Activated CD4-positive, alpha-beta T cell treated with anti-CD3 and anti-CD28 coated beads for 4 hours (primary cell): ENCODE data around the gene VPS52.

Source experiments
- DNase-seq, 2 donors: peaks; one replicate each; pipeline ENCODE4 v3.0.0-alpha.2; 2020

Gene VPS52, protein sequence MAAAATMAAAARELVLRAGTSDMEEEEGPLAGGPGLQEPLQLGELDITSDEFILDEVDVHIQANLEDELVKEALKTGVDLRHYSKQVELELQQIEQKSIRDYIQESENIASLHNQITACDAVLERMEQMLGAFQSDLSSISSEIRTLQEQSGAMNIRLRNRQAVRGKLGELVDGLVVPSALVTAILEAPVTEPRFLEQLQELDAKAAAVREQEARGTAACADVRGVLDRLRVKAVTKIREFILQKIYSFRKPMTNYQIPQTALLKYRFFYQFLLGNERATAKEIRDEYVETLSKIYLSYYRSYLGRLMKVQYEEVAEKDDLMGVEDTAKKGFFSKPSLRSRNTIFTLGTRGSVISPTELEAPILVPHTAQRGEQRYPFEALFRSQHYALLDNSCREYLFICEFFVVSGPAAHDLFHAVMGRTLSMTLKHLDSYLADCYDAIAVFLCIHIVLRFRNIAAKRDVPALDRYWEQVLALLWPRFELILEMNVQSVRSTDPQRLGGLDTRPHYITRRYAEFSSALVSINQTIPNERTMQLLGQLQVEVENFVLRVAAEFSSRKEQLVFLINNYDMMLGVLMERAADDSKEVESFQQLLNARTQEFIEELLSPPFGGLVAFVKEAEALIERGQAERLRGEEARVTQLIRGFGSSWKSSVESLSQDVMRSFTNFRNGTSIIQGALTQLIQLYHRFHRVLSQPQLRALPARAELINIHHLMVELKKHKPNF

DNA sequence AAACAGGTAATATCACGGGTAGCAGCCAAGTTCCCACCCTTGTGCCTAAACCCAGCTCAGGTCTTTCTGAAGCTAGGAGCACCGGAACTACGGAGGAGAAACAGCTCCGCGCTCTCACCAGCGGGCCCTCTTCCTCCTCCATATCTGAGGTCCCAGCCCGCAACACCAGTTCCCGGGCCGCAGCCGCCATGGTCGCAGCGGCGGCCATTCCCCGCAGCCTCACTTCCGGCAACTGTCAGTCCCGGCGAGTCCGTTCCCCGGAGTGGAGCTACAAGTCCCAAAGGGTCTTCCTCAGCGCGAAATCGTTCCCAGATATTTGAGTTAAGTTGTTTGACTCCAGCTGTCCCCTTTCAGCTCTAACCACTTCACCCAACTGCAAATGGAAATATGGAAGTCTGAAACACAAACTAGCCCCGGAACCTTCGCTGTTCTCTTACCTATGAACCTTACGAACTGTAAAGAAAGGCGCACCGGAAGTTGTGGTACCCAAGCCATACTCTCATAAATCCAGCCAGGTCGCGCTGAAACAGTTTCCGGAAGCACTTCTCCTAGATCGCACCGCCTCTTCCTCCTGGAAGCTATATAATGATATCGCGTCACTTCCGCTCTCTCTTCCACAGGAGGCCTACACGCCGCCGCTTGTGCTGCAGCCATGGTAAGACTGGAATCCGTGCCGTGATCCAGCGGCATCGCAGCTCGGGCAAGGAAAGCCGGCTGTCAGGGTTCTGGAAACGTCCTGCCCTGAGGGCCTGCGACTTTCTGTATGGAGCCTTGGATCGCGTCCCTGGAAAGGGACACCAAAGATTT lies at the start of gene VPS52, which contains the start of gene RPS18:
Gene VPS52 (minus strand): TSS at position 409 of the 807 bp plus-strand sequence. CDS start 201 bp downstream, at position 208.
Gene RPS18 (plus strand): TSS at position 608 of the 807 bp plus-strand sequence. CDS start 45 bp downstream, at position 653.
- DNase-seq: peak; percentile 91 to 94

DNA sequence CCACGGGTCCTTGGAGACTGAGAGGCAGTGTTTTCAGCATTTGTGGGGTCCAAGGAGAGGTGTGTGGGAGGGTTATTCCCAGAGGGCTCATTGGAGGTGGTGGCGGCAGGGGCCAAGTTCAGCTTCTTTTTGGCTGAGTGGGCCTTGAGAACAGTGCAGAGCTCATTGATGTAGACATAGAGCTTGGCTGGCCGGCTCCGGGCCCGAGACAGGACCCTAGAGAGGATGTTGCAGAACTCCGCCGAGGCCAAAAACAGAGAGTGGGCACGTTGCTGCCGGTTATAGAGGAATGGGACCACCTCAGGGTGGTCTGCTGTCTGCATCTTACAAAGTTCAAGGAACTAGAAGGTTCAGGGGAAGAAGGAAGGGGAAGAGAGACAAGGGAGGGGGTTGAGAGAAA lies 49.6 kb upstream of the VPS52 start:
- no peak for DNase-seq

DNA sequence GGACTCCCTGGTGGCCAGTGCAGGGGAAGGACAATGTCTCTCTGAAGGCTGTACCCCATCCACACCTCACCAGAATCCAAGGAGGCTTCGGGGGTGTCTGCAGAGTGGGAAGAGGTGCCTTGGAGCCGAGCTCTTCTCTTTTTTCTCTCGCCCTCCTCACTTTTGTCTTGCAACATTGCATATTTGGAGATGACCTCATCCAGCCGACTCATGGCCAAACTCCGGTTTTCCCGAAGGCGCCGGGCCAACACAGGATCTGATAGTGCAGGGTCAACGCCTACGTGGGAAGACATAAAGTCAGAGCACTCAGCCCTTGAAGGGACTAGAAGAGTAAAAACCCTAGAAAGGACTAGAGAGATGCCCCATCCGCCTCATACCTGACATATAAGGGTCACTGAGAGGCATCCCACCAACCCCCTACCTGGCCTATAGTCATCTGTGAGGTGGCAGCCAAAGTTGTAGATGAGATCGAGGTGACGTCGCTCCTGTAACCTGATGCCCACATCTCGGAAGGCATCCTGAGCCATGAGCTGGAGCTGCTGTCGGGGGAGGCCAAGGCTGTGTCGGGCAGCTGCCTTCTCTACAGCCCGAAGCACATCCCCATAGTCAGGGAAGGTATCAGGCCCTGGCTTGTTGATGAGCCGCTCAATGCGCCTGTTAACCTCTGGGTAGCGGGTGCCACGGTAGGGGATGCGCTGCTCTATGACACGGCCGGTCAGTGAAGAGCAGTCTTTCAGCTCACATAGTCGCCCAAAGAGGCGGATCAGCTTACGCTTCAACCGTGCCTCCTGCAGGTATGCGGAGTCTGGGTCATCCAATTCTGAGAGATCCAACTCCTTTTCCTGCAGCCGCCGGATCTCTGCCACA lies 48.9 kb upstream of the VPS52 start:
- DNase-seq: no peak

DNA sequence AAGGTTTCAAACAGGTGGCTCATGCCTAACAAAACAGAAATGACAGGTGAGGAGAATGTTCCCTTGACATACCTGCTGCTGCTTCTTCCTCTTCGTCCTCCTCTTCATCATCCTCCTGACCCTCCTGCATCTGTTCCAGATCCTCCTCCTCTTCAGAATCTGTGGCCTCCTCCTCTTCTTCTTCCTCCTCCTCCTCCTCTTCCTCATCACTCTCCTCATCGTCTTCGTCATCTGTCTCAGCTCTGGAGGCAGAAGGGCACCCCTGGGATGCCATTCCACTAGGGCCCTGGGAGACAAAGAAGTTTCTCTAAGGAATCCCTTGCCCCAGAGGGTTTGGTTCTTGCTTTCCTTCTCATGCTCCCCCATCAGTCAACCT lies 48.3 kb upstream of the VPS52 start:
- no peak for DNase-seq

DNA sequence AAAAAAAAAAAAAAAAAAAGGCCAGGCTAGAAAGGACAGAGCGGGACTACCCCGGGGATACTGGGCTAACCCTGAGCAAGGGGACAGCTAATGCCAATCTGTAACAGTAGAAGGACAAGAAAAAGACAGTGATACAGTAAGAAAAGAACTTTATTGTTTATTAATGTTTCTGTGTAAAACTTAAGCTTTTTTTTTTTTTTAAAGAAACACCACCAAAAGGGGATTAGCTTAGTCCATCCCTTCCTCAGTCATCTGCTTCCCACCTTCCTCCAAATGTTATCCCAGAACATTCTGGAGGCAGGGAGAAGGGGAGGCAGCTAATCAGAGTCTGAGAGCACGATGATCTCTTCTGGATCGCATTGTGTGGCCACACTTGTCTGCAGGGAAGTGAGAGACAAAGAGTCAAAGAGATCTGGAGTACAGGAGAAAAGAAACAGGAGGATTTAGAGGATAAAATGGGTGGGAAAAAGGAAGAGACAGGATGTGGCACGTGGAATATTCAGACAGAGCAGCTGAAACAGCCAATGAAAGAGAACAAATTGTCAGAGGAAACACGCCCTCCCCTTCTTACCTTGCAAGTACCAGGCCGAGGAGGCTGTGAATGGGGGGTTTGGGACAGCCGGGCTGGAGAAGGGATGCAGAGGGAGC lies 46.9 kb upstream of the VPS52 start:
- DNase-seq: no peak

DNA sequence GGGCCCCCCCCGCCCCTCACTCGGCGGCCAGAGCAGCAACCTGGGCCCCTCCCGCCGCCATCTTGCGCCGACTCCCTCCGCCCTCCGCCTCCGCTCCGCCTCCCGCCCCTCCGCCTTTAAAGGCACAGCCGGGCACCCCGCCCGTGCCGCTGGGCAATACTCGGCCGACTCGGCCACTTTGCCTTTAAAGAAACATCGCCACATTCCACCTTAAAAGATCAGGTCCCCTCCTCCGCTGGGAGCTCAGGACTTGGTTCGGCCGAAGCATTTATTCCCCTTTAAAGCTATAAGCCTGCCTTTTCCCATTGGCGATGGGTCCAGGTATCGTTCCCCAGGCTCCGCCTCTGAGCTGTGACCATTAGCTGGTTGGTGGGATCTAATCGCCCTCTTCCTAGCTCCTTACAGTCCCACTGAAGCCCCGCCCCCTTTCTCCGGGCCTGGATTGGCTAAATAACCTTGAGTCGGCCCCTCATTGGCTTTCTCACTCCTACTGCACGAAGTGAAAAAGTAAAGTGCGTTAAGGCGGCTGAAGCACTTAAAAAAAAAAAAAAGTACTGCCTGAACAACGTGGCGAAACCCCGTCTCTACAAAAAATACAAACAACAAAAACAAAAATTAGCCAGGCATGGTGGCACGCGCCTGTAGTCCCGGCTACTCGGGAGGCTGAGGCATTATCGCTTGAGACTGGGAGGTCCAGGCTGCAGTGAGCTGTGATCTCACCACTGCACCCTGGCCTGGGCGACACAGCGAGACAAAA lies 46.2 kb upstream of the VPS52 start, which contains the start of gene ZBTB22:
Gene ZBTB22 (minus strand): TSS at position 76 of the 757 bp plus-strand sequence. CDS start 828 bp downstream, outside the sequence.
- DNase-seq: peak; percentile 96

DNA sequence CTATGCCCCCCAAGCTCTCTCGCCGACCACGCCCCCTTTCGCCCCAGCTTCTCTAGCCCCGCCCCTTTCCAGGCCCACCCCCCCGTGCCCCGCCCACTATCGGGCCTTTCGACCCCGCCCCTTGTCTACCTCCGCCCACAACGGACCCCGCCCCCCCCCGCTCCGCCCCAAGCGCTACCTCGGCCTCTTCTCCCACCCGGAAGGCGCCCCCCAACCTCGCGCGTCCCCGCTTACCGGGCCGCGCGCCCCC lies 45.7 kb upstream of the VPS52 start:
- no peak for DNase-seq

DNA sequence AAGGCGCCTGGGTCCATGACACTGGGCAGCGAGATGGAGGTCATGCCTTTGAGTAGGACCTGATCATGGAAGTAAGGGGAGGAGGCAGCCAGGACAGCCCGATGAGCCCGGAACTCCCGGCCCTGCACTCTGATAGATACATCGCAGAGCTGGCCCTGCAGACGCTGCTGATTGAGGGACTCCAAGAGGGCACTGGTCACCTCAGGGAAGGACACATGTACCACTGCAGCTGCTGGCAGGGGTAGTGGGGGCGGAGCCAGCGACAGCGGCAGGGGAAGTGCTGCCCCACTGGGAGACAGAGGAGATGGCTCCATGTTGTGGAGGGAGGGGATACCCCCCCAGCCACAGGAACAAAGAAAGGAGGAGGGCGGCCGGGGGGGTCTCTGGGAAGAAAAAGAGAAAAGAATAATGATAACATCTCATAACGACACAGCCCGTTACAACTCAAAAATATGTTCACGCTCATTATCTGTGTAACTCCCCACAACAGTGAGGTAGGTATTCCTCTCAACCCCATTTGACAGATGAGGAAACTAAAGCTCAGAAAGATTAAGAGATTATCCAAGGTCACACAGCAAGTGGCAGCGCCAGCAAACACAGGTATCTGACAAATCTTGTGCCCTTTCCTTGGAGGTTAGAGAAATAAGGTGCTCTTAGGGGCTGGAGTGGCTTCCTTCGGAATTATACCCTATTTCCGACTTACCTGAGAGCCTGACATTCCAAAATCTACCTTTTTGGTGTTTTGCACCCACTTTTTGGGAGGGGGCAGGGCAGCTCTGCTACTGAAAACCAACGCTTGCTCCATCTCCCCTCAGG lies 45.1 kb upstream of the VPS52 start:
- DNase-seq: no peak

DNA sequence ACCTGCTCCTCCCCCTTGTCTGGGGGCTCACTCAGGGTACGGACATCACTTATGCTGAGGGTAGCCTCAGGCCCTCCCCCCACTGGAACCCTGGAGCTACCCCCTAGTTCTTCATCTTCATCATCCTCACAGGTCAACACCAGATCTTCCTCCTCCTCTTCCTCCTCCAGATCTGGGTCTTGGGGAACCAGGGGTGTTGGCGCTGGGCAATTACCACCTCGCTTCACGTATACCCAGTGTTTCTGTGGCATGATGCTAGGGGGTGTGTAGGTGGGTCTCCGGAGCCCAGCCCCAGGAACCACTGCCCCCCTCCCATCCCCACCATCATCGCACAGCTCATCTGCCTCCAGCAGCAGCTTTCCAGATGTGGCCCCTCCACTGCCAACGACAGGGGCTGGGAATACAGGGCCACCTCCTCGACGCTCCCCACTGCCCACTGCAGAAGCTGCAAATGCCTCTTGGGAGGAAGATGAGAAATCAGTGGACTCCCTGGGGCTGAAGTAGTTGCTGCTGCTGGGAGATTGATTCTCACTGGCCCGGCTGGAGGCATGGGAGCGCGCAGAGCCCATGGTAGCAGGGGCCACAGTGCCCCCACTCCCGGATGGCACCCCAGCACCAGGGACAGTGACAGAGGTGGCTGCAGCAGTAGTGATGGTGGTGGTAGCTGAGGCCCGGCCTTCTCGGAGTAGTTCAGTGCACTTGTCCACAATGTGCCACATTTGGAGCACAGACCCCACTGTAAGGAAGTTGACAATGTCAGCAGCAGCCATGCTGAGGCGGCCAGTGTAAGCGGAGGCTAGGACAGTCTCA lies 44.3 kb upstream of the VPS52 start:
- no peak for DNase-seq

DNA sequence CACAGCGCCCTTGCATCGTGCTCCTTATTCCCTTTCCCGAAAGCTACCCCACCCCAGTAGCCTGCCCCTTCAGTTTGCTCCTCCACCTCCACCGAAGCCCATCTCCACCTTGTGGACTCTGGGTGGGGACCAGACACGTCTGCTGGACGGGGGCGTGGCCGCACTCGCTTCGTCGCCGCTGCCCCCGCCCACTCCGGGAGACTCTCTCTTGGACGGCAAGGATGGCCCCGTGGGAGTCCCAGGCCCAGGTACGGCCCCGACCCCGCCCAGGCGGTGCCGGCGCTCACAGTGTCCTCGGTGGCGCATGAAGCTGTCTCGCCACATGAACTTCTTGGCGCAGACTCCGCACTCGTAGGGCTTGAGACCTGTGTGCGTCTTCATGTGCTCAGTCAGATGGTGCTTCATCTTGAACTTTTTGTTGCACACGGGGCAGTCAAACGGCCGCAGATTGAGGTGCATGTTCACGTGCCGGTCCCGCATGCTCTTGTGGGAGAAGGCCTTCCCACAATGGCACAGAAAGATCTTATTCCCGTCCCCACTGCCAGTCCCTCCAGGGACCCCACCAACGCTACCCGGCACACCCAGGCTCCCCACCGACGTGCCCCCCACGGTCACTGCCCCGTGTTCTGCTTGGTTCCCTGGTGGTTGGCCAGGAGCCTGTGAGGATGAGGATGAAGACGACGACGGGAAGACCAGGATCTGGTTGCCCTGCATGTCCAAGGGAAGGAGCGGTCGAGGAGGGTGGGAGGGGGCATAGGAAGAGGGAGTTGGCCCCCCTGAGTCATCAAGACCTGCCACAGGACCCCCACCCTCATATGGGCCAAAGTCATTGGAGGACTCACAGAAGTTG lies 43.5 kb upstream of the VPS52 start:
- DNase-seq: no peak

DNA sequence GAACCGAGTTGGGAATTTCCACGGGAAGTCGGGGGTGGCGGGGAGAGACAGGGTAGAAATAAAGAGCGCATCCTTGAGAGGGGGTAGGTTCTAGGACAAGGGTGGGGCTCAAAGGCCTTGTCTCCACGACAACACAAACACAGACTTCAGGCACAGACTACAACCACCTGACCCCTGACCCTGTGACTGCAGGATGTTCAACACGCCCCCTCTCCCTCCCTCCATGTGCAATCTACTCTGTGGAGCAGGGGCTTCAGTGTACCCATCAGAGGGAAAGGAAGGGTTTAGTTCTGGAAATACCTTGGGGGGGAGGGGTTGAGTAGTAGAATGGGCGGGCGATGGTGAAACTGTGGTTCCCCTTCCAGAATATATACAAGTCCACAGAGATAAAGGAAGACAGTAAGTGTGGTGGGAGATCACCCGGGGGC lies 42.9 kb upstream of the VPS52 start:
- DNase-seq: peak; percentile 74 to 76

DNA sequence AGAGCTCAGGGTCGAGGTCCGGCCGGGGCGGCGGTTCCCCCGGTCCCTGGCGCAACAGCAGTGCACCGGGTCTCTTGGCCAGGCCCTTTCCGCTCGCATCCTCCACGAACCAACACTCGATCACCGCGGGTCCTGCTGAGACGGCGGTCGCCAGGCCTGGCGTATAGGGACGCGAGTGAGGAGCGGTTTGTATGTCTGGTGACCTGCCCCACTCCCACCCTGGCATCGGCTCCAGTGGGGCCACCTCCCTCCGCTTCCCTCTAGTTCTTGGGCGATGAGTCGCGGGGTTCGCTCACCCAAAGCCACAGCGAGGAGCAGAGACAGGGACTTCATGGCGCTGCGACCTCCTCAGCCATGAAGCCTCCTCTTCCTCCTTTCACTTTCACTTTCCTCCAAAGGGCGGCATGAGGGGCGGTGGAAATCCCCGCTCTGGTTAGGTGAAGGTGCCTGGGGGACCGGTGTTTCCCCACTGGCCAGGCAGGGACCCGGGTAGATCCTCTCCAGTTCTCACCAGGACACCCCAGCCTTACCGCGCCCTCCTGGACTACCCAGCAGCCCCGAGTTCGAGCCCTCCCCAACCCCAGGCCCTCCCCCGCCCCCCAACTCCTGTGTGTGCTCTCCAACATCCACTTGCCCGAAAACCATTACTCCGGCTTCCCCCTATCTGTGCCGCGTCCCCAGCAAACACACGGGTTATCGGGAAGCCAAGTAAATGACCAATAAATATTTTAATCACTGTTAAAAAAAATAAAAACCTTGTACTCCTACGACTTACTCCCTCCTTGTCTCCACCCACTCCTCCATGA lies 42.2 kb upstream of the VPS52 start, which contains the start of gene TAPBP:
Gene TAPBP (minus strand): TSS at position 370 of the 806 bp plus-strand sequence. CDS start 37 bp downstream, at position 333.
- DNase-seq: peak; percentile 85 to 86

DNA sequence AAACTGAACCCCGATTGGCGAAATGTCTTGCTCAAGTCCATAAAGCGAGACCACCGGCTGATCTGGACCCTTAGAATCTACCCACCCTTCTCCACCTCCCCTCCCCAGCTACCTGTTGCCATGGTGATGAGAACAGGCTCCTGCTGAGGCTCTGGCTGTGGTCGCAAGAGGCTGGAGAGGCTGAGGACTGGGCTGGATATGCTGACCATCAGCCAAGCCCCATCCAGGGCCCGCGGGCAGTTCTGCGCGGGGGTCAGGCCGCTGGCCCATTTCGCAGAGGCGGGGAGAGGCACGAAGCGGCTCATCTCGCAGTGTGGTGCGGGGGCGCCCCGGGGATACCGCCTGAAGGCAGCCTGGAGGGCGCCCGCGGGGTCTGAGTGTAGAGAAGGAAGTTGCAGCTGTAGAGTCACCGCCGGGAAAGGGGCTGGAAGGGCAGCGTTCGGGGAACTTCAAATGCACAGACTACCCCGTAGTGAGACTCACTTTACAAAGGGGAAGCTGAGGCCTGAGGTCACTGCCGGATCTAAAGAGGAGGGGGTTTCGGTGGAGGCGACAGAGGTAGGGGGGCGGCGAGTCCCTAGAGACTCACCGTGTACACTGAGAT lies 41.5 kb upstream of the VPS52 start:
- DNase-seq: peak; percentile 54 to 67

DNA sequence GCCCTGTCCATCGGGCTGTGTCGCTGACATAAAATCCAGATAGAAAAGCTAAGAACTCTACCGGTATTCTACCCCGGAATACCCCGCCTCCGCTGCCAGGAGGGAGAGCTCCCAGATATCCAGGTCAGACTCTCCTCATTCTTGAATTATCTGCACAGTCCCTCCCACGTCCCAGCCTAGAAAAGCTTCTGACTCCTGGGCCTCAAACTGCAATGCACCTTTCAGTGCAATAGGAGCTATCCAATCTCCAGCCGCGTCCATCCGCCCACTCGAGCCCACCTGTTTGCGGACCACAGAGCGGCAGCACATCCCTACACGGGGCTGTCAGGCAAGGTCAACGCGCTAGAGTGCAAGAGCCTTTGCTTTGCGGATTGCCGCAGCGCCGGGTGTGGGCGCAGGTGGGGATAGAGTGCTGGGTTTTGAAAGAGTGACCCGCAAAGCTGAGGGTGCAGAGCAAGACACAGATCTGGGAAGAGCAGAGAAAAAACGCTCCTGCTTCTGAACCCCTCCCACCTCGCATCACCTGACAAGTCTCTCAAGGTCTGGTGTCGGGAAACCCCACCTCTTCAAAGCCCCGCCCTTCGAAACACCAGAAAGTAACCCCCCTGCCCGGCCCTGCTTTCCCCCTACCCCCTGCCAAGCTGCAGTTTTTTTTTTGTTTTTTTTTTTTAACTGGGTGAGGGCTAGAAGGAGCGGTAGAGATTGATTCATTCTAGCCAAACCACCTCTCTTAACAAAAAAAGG lies 40.9 kb upstream of the VPS52 start:
- peak; percentile 86 to 88 for DNase-seq

DNA sequence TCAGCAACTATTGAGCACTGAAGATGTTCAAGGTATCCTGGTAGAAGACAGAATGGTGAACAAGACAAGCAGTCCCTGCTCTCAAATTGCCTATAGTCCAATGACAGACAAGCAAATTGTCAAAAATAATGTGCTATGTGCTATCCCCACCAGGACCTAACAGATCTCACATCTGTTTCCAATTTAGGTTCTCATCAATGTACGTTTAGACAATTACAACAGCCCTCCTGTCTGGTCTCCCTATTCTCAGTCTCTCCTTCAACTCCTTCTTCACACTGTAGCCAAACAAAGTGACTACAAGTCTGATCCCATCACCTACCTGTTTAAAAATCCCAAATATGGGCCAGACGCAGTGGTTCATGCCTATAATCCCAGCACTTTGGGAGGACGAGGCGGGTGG lies 34.7 kb upstream of the VPS52 start:
- DNase-seq: no peak

DNA sequence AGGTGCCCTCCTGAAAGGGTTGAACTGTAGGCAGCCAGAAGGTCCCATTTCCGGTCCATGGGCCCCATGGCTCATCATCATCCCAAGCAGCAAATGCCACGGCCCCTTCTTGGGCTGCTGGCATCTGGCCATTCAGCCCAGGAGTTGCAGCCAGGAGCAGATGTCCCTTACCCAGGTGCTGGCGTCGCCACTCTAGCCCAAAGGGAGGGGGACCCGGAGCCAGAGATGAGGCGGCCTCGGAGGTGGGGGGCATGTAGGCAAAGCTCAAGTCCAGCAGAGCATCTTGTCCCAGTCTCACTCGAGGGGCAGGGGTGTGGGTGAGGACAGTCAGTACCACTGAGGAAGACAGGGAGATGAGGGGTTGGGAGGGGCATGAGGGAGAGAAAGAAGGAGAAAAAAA lies 33.4 kb upstream of the VPS52 start:
- DNase-seq: no peak
